Measurements from ENCODE around the gene C2. TPM values are rescaled to one million over a fixed set of nuclear protein-coding genes. Genes with fewer than 3 reads are reported as not detected.

The C2 gene
- total RNA-seq, 1 donor from 2014 or later, result 2.7 TPM

DNA sequence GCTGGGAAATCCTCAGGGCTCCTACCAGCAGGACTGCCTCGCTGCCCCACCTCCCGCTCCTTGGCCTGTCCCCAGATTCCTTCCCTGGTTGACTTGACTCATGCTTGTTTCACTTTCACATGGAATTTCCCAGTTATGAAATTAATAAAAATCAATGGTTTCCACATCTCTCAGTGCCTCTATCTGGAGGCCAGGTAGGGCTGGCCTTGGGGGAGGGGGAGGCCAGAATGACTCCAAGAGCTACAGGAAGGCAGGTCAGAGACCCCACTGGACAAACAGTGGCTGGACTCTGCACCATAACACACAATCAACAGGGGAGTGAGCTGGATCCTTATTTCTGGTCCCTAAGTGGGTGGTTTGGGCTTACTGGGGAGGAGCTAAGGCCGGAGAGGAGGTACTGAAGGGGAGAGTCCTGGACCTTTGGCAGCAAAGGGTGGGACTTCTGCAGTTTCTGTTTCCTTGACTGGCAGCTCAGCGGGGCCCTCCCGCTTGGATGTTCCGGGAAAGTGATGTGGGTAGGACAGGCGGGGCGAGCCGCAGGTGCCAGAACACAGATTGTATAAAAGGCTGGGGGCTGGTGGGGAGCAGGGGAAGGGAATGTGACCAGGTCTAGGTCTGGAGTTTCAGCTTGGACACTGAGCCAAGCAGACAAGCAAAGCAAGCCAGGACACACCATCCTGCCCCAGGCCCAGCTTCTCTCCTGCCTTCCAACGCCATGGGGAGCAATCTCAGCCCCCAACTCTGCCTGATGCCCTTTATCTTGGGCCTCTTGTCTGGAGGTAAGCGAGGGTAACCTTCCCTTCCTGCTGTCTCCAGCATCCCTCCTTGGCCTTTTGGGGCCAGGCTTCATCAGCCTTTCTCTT lies 18.2 kb downstream of the C2 start, which contains the start of gene CFB:
Gene CFB (plus strand): TSS at position 589 of the 863 bp plus-strand sequence. CDS start 127 bp downstream, at position 716.
- no peak for TF ChIP-seq CTCF (IDR thresholded peaks at IDR 0.05; ENCODE audit: unreplicated experiment)
- DNase-seq (ENCODE audit: low spot score in 2 of 2, unreplicated experiment in 2 of 2), result no peak
- Mint-ChIP-seq H3K4me3 (no peak within 1 kb of the TSS), H3K9me3 (no peaks in the 10 kb centered on the region), H3K27me3 (ENCODE audit: low read depth) (peaks cover 53% of the 10 kb centered on the region), H3K27ac (no peak within 1 kb of the TSS), H3K36me3 (no peaks in the 10 kb centered on the region), H3K4me1 (no peaks in the 10 kb centered on the region)

DNA sequence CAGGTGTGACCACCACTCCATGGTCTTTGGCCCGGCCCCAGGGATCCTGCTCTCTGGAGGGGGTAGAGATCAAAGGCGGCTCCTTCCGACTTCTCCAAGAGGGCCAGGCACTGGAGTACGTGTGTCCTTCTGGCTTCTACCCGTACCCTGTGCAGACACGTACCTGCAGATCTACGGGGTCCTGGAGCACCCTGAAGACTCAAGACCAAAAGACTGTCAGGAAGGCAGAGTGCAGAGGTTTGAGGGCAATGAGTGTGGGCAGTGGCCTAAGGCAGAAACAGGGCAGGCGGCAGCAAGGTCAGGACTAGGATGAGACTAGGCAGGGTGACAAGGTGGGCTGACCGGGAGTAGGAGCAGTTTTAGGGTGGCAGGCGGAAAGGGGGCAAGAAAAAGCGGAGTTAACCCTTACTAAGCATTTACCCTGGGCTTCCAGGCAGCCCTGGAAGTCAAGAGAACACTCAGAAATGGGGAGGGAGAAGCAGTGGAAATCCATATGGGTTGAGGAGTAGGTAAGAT lies 18.9 kb downstream of the C2 start:
- H3K4me3 Mint-ChIP-seq, result no peak overlapping the region
- DNase-seq (ENCODE audit: low spot score in 2 of 2, unreplicated experiment in 2 of 2), result no peak
- peaks cover 53% of the 10 kb centered on the region for H3K27me3 Mint-ChIP-seq (ENCODE audit: low read depth)
- H3K9me3 Mint-ChIP-seq, result no peaks in the 10 kb centered on the region
- TF ChIP-seq CTCF (IDR thresholded peaks at IDR 0.05; ENCODE audit: unreplicated experiment), result no peak
- H3K4me1 Mint-ChIP-seq, result no peaks in the 10 kb centered on the region
- no peak overlapping the region for H3K27ac Mint-ChIP-seq
- H3K36me3 Mint-ChIP-seq, result no peaks in the 10 kb centered on the region

GRCh38 chr6:31947070-31947675 lies 19.7 kb downstream of the C2 start:
- peaks cover 51% of the 10 kb centered on the region for H3K27me3 Mint-ChIP-seq (ENCODE audit: low read depth)
- no peak overlapping the region for H3K4me3 Mint-ChIP-seq
- H3K4me1 Mint-ChIP-seq, result no peaks in the 10 kb centered on the region
- no peak for TF ChIP-seq CTCF (IDR thresholded peaks at IDR 0.05; ENCODE audit: unreplicated experiment)
- DNase-seq (ENCODE audit: low spot score in 2 of 2, unreplicated experiment in 2 of 2), result no peak
- H3K9me3 Mint-ChIP-seq, result no peaks in the 10 kb centered on the region
- no peak overlapping the region for H3K27ac Mint-ChIP-seq
- no peaks in the 10 kb centered on the region for H3K36me3 Mint-ChIP-seq

DNA sequence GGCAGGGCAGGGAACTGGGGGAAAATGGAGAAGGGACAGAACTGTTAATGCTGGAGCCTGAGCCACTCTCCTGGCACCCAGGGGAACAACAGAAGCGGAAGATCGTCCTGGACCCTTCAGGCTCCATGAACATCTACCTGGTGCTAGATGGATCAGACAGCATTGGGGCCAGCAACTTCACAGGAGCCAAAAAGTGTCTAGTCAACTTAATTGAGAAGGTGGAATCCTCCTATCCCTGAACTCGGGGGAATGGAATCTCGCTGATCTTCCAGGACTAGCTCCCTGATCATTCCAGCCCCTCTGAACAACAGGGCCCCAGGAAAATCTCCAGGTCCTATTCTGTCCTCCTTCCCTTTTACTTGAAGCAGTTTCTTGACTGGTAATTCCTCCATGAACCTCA lies 20.3 kb downstream of the C2 start:
- DNase-seq (ENCODE audit: low spot score in 2 of 2, unreplicated experiment in 2 of 2), result no peak
- Mint-ChIP-seq H3K9me3 (no peaks in the 10 kb centered on the region), H3K4me3 (no peak overlapping the region), H3K36me3 (peaks cover 3% of the 10 kb centered on the region), H3K4me1 (no peaks in the 10 kb centered on the region), H3K27me3 (ENCODE audit: low read depth) (peaks cover 44% of the 10 kb centered on the region), H3K27ac (no peak overlapping the region)
- no peak for TF ChIP-seq CTCF (IDR thresholded peaks at IDR 0.05; ENCODE audit: unreplicated experiment)

DNA sequence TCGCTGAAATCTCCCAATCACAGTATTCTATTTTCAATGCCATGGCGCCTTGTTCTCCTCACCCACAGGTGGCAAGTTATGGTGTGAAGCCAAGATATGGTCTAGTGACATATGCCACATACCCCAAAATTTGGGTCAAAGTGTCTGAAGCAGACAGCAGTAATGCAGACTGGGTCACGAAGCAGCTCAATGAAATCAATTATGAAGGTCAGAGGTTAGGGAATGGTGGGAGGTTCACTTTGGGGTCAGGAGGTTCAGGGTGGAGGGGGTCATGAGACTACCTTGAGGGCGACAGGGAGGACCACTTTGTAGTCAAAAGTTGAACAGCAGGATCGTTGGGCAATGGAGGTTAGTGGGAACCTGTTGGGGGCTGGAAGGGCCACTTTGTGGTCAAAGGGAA lies 20.8 kb downstream of the C2 start:
- DNase-seq (ENCODE audit: low spot score in 2 of 2, unreplicated experiment in 2 of 2), result no peak
- TF ChIP-seq CTCF (IDR thresholded peaks at IDR 0.05; ENCODE audit: unreplicated experiment), result no peak
- H3K4me3 Mint-ChIP-seq, result no peak overlapping the region
- no peaks in the 10 kb centered on the region for H3K9me3 Mint-ChIP-seq
- peaks cover 7% of the 10 kb centered on the region for H3K36me3 Mint-ChIP-seq
- H3K4me1 Mint-ChIP-seq, result no peaks in the 10 kb centered on the region
- H3K27ac Mint-ChIP-seq, result no peak overlapping the region
- H3K27me3 Mint-ChIP-seq (ENCODE audit: low read depth), result peaks cover 41% of the 10 kb centered on the region
